PC-3 (cell line): ENCODE results near the gene PCYOX1L. TPM values are rescaled to one million over a fixed set of nuclear protein-coding genes. Genes with fewer than 3 reads are reported as not detected.

ENCODE experiments used
- ATAC-seq: fragments of 200-7000 bp; cut with Tn5 transposase; 2 replicates; pipeline ENCODE4 v1.9.1; 2020; ENCODE audit warnings: mild to moderate bottlenecking, moderate library complexity
- BruUV-seq: library from RNA; stranded (reverse); fragments of 400-500 nt; replicated peaks from 2 replicates; lab custom pipeline; 2021; lab: Mats Ljungman, UMichigan
- CTCF ChIA-PET: fragments of 300-600 bp; sonication (Branson Sonifier 250); formaldehyde crosslinking; loops from one replicate; lab custom pipeline; 2022; ENCODE audit warnings: antibody characterized with exemption; lab: Charles Lee
- POLR2A ChIA-PET: fragments of 300-600 bp; sonication (Branson Sonifier 250); formaldehyde crosslinking; loops from one replicate; lab custom pipeline; 2022; ENCODE audit warnings: antibody characterized with exemption; ENCODE audit not compliant: unreplicated experiment; lab: Charles Lee
- DNase-seq: peaks from one replicate; pipeline ENCODE4 v3.0.0-alpha.2; 2015
- H2AFZ ChIP-seq: fragments of 300-600 bp; sonication (generic); 2 replicates; pipeline ENCODE4 v1.6.0; 2016; ENCODE audit warnings: antibody characterized with exemption, low read length
- H3F3A ChIP-seq: fragments of 300-600 bp; sonication (generic); one replicate; pipeline ENCODE4 v1.6.0; 2017; ENCODE audit warnings: antibody characterized with exemption, low read length, control low read depth, mild to moderate bottlenecking; ENCODE audit not compliant: unreplicated experiment
- H3K27ac ChIP-seq: fragments of 300-600 bp; sonication (generic); 2 replicates; pipeline ENCODE4 v1.5.1; 2016; ENCODE audit warnings: mild to moderate bottlenecking, low read length
- H3K27me3 ChIP-seq: fragments of 300-600 bp; sonication (generic); 2 replicates; pipeline ENCODE4 v1.6.1; 2016; ENCODE audit warnings: low read length, mixed read lengths
- H3K36me3 ChIP-seq: fragments of 300-600 bp; sonication (generic); 2 replicates; pipeline ENCODE4 v1.6.1; 2016; ENCODE audit warnings: low read depth, mixed run types, low read length, mixed read lengths
- H3K4me1 ChIP-seq: fragments of 300-600 bp; sonication (generic); 2 replicates; pipeline ENCODE4 v1.5.1; 2016; ENCODE audit warnings: low read length; ENCODE audit not compliant: insufficient read depth
- H3K4me2 ChIP-seq: fragments of 300-600 bp; sonication (generic); 2 replicates; pipeline ENCODE4 v1.6.0; 2016; ENCODE audit warnings: low read length
- H3K4me3 ChIP-seq: fragments of 300-600 bp; sonication (generic); 2 replicates; pipeline ENCODE4 v1.5.1; 2016; ENCODE audit warnings: mild to moderate bottlenecking, low read length, mixed read lengths
- H3K79me2 ChIP-seq: fragments of 300-600 bp; sonication (generic); 2 replicates; pipeline ENCODE4 v1.6.1; 2017; ENCODE audit warnings: low read length, mixed read lengths
- H3K9ac ChIP-seq: fragments of 300-600 bp; sonication (generic); 2 replicates; pipeline ENCODE4 v1.6.0; 2016; ENCODE audit warnings: mild to moderate bottlenecking, low read length
- H3K9me2 ChIP-seq: fragments of 300-600 bp; sonication (generic); replicated peaks from 2 replicates; pipeline ENCODE4 v1.6.1; 2016; ENCODE audit warnings: mixed run types, low read length, mixed read lengths
- H3K9me3 ChIP-seq: fragments of 300-600 bp; sonication (generic); 2 replicates; pipeline ENCODE4 v1.6.1; 2016; ENCODE audit warnings: low read length, mixed read lengths
- H4K20me1 ChIP-seq: fragments of 300-600 bp; sonication (generic); 2 replicates; pipeline ENCODE4 v1.6.1; 2016; ENCODE audit warnings: low read length, mixed read lengths
- EZH2 ChIP-seq: fragments of 300-600 bp; sonication (generic); IDR thresholded peaks from one replicate; pipeline ENCODE4 v1.6.1; 2017; ENCODE audit warnings: antibody characterized with exemption, mild to moderate bottlenecking, low read length; ENCODE audit not compliant: unreplicated experiment
- EZH2phosphoT487 ChIP-seq: fragments of 300-600 bp; sonication (generic); IDR thresholded peaks from 2 replicates; pipeline ENCODE4 v1.6.1; 2018; ENCODE audit warnings: mild to moderate bottlenecking, antibody characterized with exemption, low read length, borderline replicate concordance
- intact Hi-C: fragments of 100-400 bp; cut with micrococcal nuclease; formaldehyde crosslinking; loops from 2 replicates; pipeline ENCODE4 v1.9.0; 2023
- total RNA-seq: library from RNA; depleted of rRNA; stranded (reverse); fragments of >200 nt; gene quantifications from 2 replicates; pipeline ENCODE4 v1.2.3, GENCODE V29; 2014
- TF ChIP-seq, protein P1 (sequence below): fragments of 300-600 bp; sonication (generic); conservative IDR thresholded peaks from 2 replicates; pipeline ENCODE4 v1.5.1; 2017; ENCODE audit warnings: antibody characterized with exemption, low read depth, mild to moderate bottlenecking, low read length

PCYOX1L gene
- total RNA-seq, 1 experiment from 2014 or later = 12.8 TPM

DNA sequence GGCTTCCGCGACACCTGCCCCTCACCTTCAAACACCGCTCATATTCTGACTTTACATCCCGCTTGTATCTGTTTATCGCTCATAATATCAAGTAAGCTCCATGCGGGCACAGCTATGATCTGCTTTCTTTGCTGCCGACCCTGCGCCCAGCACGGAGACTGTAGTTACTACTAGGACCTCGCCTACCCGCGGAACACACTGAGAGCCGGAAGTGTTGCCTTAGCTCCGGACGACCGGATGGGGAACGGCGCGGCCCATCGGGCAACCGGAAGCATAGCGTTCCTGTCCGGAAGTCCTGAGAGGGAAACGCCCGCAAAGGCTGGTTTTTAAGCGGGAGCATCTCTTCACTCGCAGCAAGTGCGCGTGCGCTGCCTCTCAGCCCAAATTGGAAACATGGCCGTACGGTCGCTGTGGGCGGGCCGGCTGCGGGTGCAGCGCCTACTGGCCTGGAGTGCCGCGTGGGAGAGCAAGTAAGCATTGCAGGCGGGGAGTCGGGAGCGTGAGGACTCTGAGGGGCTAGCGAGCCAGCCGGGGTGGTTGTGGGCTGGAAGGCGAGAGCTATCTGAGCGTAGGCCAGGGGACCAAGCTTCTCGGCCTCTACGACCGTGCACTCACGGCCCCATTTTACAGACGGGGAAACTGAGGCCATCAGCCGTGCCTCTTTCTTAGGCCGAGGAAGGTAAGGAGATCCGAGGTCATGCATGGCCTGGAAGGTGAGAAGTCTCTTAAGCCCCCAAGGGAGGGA, 12.5 kb upstream of the PCYOX1L start, which contains the start of gene GRPEL2:
TSS of gene GRPEL2 (plus strand) at position 353 of the 745 bp plus-strand sequence. CDS start at position 394, 41 bp downstream.
- H3K4me2 ChIP-seq = peak within 1 kb of the TSS; percentile 86
- peaks cover 13% of the 10 kb centered on the region for H4K20me1 ChIP-seq
- peak within 1 kb of the TSS; percentile 93 for H2AFZ ChIP-seq
- DNase-seq (peak; percentile 100), ATAC-seq (peak; percentile 97)
- peaks cover 33% of the 10 kb centered on the region for H3K36me3 ChIP-seq
- TF ChIP-seq, protein P1, sequence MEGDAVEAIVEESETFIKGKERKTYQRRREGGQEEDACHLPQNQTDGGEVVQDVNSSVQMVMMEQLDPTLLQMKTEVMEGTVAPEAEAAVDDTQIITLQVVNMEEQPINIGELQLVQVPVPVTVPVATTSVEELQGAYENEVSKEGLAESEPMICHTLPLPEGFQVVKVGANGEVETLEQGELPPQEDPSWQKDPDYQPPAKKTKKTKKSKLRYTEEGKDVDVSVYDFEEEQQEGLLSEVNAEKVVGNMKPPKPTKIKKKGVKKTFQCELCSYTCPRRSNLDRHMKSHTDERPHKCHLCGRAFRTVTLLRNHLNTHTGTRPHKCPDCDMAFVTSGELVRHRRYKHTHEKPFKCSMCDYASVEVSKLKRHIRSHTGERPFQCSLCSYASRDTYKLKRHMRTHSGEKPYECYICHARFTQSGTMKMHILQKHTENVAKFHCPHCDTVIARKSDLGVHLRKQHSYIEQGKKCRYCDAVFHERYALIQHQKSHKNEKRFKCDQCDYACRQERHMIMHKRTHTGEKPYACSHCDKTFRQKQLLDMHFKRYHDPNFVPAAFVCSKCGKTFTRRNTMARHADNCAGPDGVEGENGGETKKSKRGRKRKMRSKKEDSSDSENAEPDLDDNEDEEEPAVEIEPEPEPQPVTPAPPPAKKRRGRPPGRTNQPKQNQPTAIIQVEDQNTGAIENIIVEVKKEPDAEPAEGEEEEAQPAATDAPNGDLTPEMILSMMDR = no peak
- TF ChIP-seq EZH2phosphoT487 (no peak), EZH2 (no peak)
- CTCF ChIA-PET = interaction anchor here (0.8 to 1.0 kb wide), 4 partner anchors 12 to 31 kb away, joined by 3 to 4 read pairs (median 4); partner anchors contain the start of gene PCYOX1L
- H3K4me1 ChIP-seq = peaks cover 22% of the 10 kb centered on the region
- intact Hi-C loops = loop anchor here (1.0 to 5.0 kb wide), 2 partner anchors 12 to 203 kb away; partner anchors contain the start of gene ABLIM3
- H3K4me3 ChIP-seq = peak within 1 kb of the TSS; percentile 81
- no peaks in the 10 kb centered on the region for H3K9me2 ChIP-seq
- peaks cover 49% of the 10 kb centered on the region for H3K79me2 ChIP-seq
- H3K27me3 ChIP-seq = no peaks in the 10 kb centered on the region
- H3K9me3 ChIP-seq = no peaks in the 10 kb centered on the region
- peak within 1 kb of the TSS; percentile 42 for H3K27ac ChIP-seq
- POLR2A ChIA-PET = interaction anchor here (0.5 to 1.3 kb wide), 7 partner anchors 11 to 713 kb away, joined by 3 to 15 read pairs (median 5); partner anchors contain the start of gene PCYOX1L
- peak within 1 kb of the TSS; percentile 92 for H3K9ac ChIP-seq
- no peaks in the 10 kb centered on the region for H3F3A ChIP-seq
- TSS peak; percentile 56 for BruUV-seq

DNA sequence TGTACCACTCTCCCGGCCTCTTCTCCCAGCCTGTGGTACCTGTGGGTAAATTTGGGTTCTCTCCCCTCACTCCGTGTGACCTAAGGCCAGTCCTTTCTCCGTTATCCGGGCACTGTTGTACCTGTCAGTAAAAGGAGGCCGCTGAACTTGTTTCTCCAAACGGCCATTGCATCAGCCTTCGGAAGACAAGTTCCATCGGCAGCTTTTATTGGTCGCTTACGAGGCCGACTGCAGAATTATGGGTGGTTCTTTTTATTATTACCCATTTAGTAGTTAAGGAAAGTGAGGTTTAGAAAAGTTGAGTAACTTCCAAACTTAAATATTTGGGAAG, 12.0 kb upstream of the PCYOX1L start:
- Histone ChIP-seq H3K4me2 (peak overlapping the region; percentile 86), H3K27ac (peak overlapping the region; percentile 42), H2AFZ (peak overlapping the region; percentile 93), H3K27me3 (no peaks in the 10 kb centered on the region), H3K4me1 (peaks cover 22% of the 10 kb centered on the region), H3K9ac (peak overlapping the region; percentile 92), H3K9me3 (no peaks in the 10 kb centered on the region), H3K36me3 (peaks cover 38% of the 10 kb centered on the region), H3K9me2 (no peaks in the 10 kb centered on the region), H3F3A (no peaks in the 10 kb centered on the region), H3K4me3 (peak overlapping the region; percentile 81), H4K20me1 (peaks cover 13% of the 10 kb centered on the region), H3K79me2 (peaks cover 54% of the 10 kb centered on the region)
- intact Hi-C loops = loop anchor here (1.0 to 5.0 kb wide), 3 partner anchors 11 to 204 kb away; partner anchors contain the start of gene ABLIM3
- peak; percentile 6 for ATAC-seq
- no TSS peak for BruUV-seq
- peak; percentile 52 for DNase-seq
- POLR2A ChIA-PET = interaction anchor here (0.5 to 1.3 kb wide), 3 partner anchors 12 to 216 kb away, joined by 5 to 15 read pairs (median 9); partner anchors contain the start of gene PCYOX1L
- TF ChIP-seq EZH2 = no peak
- TF ChIP-seq, protein P1 = no peak
- TF ChIP-seq EZH2phosphoT487 = no peak
- CTCF ChIA-PET = interaction anchor here (0.6 to 1.0 kb wide), 4 partner anchors 12 to 31 kb away, joined by 3 to 4 read pairs (median 3); partner anchors contain the start of gene PCYOX1L
